MM.1S (cell line): ENCODE measurements around the gene TMEM82.

Experiments used
- DNase-seq: peaks from one replicate; pipeline ENCODE4 v3.0.0-alpha.2; 2015
- H2AFZ ChIP-seq: fragments of 300-600 bp; sonication (generic); 2 replicates; pipeline ENCODE4 v1.6.0; 2016; ENCODE audit warnings: antibody characterized with exemption, low read length
- H3F3A ChIP-seq: fragments of 300-600 bp; sonication (generic); 2 replicates; pipeline ENCODE4 v1.6.1; 2016; ENCODE audit warnings: mild to moderate bottlenecking, antibody characterized with exemption, low read length, moderate library complexity, mixed read lengths; ENCODE audit not compliant: insufficient read depth
- H3K27ac ChIP-seq: fragments of 300-600 bp; sonication (generic); 2 replicates; pipeline ENCODE4 v1.5.1; 2016; ENCODE audit warnings: mild to moderate bottlenecking, low read length
- H3K27me3 ChIP-seq: fragments of 300-600 bp; sonication (generic); replicated peaks from 2 replicates; pipeline ENCODE4 v1.6.0; 2016; ENCODE audit warnings: low read length; ENCODE audit not compliant: insufficient read depth
- H3K36me3 ChIP-seq: fragments of 300-600 bp; sonication (generic); replicated peaks from 2 replicates; pipeline ENCODE4 v1.6.1; 2016; ENCODE audit warnings: mild to moderate bottlenecking, low read length, mixed read lengths; ENCODE audit not compliant: insufficient read depth
- H3K4me1 ChIP-seq: fragments of 300-600 bp; sonication (generic); 2 replicates; pipeline ENCODE4 v1.6.1; 2016; ENCODE audit warnings: low read length, mixed read lengths
- H3K4me2 ChIP-seq: fragments of 300-600 bp; sonication (generic); 2 replicates; pipeline ENCODE4 v1.6.0; 2016; ENCODE audit warnings: low read depth, low read length
- H3K4me3 ChIP-seq: fragments of 300-600 bp; sonication (generic); 2 replicates; pipeline ENCODE4 v1.5.1; 2016; ENCODE audit warnings: low read length, mixed read lengths
- H3K79me2 ChIP-seq: fragments of 300-600 bp; sonication (generic); 2 replicates; pipeline ENCODE4 v1.6.1; 2016; ENCODE audit warnings: mixed run types, low read length, mixed read lengths
- H3K9ac ChIP-seq: fragments of 300-600 bp; sonication (generic); 2 replicates; pipeline ENCODE4 v1.6.1; 2016; ENCODE audit warnings: low read length, mixed read lengths
- H3K9me2 ChIP-seq: fragments of 300-600 bp; sonication (generic); replicated peaks from 2 replicates; pipeline ENCODE4 v1.6.1; 2016; ENCODE audit warnings: mild to moderate bottlenecking, low read length, mixed read lengths; ENCODE audit not compliant: insufficient read depth
- H3K9me3 ChIP-seq: fragments of 300-600 bp; sonication (generic); replicated peaks from 2 replicates; pipeline ENCODE4 v1.6.1; 2016; ENCODE audit warnings: mild to moderate bottlenecking, low read length, mixed read lengths; ENCODE audit not compliant: insufficient read depth
- H4K20me1 ChIP-seq: fragments of 300-600 bp; sonication (generic); 2 replicates; pipeline ENCODE4 v1.6.1; 2016; ENCODE audit warnings: mild to moderate bottlenecking, low read length, moderate library complexity, mixed read lengths; ENCODE audit not compliant: insufficient read depth
- CTCF ChIP-seq: fragments of 300-600 bp; sonication (generic); IDR thresholded peaks from 2 replicates; pipeline ENCODE4 v1.5.1; 2016; ENCODE audit warnings: antibody characterized with exemption, low read length, mixed read lengths
- EZH2 ChIP-seq: fragments of 300-600 bp; sonication (generic); optimal IDR thresholded peaks from 2 replicates; pipeline ENCODE3; 2017; ENCODE audit warnings: low read depth, mild to moderate bottlenecking, antibody characterized with exemption, low read length, mixed read lengths
- EZH2phosphoT487 ChIP-seq: fragments of 300-600 bp; sonication (generic); IDR thresholded peaks from 2 replicates; pipeline ENCODE4 v1.6.1; 2018; ENCODE audit warnings: antibody characterized with exemption, low read length

Gene TMEM82

GRCh38 chr1:15727424-15727823, 14.9 kb upstream of the TMEM82 start:
- no peak overlapping the region for H3K4me3 ChIP-seq
- no peak overlapping the region for H3K9ac ChIP-seq
- no peaks in the 10 kb centered on the region for H3K79me2 ChIP-seq
- H3K36me3 ChIP-seq: no peaks in the 10 kb centered on the region; the same call in 1 of the 2 replicates
- DNase-seq: no peak
- no peaks in the 10 kb centered on the region for H3K4me1 ChIP-seq
- H3K9me3 ChIP-seq: no peaks in the 10 kb centered on the region
- no peaks in the 10 kb centered on the region for H3F3A ChIP-seq
- no peak overlapping the region for H3K27ac ChIP-seq
- no peaks in the 10 kb centered on the region for H3K27me3 ChIP-seq
- no peak overlapping the region for H2AFZ ChIP-seq
- no peaks in the 10 kb centered on the region for H4K20me1 ChIP-seq
- no peak overlapping the region for H3K4me2 ChIP-seq
- H3K9me2 ChIP-seq: no peaks in the 10 kb centered on the region
- TF ChIP-seq CTCF: no peak
- TF ChIP-seq EZH2: no peak
- TF ChIP-seq EZH2phosphoT487: no peak

- H3K27me3 ChIP-seq: no peaks in the 10 kb centered on the region
- no peaks in the 10 kb centered on the region; the same call in 1 of the 2 replicates for H3K36me3 ChIP-seq
- H3K4me3 ChIP-seq: no peak overlapping the region
- no peaks in the 10 kb centered on the region for H3K9me2 ChIP-seq
- no peak overlapping the region for H3K4me2 ChIP-seq
- TF ChIP-seq CTCF: no peak
- TF ChIP-seq EZH2phosphoT487: no peak
- TF ChIP-seq EZH2: no peak
- H2AFZ ChIP-seq: no peak overlapping the region
- no peaks in the 10 kb centered on the region for H3F3A ChIP-seq
- no peaks in the 10 kb centered on the region for H4K20me1 ChIP-seq
- H3K27ac ChIP-seq: no peak overlapping the region
- no peaks in the 10 kb centered on the region for H3K9me3 ChIP-seq
- no peak for DNase-seq
- H3K79me2 ChIP-seq: no peaks in the 10 kb centered on the region
- H3K9ac ChIP-seq: no peak overlapping the region
- H3K4me1 ChIP-seq: no peaks in the 10 kb centered on the region
These were observed 14.3 kb upstream of the TMEM82 start for GRCh38 chr1:15727866-15728534.

GRCh38 chr1:15728937-15729657, 13.2 kb upstream of the TMEM82 start:
- no peaks in the 10 kb centered on the region for H3K27me3 ChIP-seq
- H3K9me2 ChIP-seq: no peaks in the 10 kb centered on the region
- H3K4me1 ChIP-seq: no peaks in the 10 kb centered on the region
- H3K79me2 ChIP-seq: no peaks in the 10 kb centered on the region
- H3K9me3 ChIP-seq: no peaks in the 10 kb centered on the region
- H4K20me1 ChIP-seq: no peaks in the 10 kb centered on the region
- no peak overlapping the region for H3K4me2 ChIP-seq
- no peak overlapping the region for H3K27ac ChIP-seq
- TF ChIP-seq EZH2 (no peak), EZH2phosphoT487 (no peak), CTCF (no peak)
- no peak overlapping the region for H3K9ac ChIP-seq
- no peak overlapping the region for H2AFZ ChIP-seq
- no peak overlapping the region for H3K4me3 ChIP-seq
- H3K36me3 ChIP-seq: no peaks in the 10 kb centered on the region; the same call in 1 of the 2 replicates
- DNase-seq: no peak
- no peaks in the 10 kb centered on the region for H3F3A ChIP-seq
